ENCODE data around the gene TMEM131. TPM values are rescaled to one million over a fixed set of nuclear protein-coding genes. Genes with fewer than 3 reads are reported as not detected.

Gene TMEM131
- total and polyA plus RNA-seq, 7 donors, result 7.7 to 33.3 (median 20.1) TPM

DNA sequence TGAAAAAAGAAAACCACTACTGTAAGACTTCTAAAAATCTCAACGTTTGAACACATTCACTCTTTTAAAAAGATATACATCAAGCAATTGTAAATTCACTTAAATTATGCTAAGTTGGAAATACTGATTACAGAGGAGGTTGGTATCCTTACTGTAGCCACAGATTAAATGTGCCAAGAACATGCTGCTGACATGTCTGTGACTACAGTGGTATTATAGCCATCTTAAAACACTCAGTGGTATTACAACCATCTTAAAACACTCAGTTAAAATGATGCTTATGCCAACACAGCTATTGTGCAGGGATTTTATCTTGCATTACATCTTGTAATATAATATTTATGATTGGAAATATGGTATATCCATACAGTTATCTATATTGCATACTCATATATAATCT lies 50.0 kb downstream of the TMEM131 start:
- no peak overlapping the region for H3K4me3 ChIP-seq
- peak in 2 of 4 donors; percentile 54 to 70 for ATAC-seq
- DNase-seq, result no peak
- intact Hi-C loops (cut with DNase I), result no loop called here
- WGBS, 3 donors, result 13 to 24% (median 18%) methylated on average over 1 of the region's 1 CpG
- H3K27ac ChIP-seq, result no peak overlapping the region
- H3K36me3 ChIP-seq (ENCODE audit: insufficient read depth in 1 of 2, low read depth in 1 of 2), result no peaks in the 10 kb centered on the region
- H3K27me3 ChIP-seq (ENCODE audit: insufficient read depth in 3 of 3, low read length in 2 of 3), result no peaks in the 10 kb centered on the region
- peaks cover 26% of the 10 kb centered on the region for H3K4me1 ChIP-seq
- TF ChIP-seq, protein P1, sequence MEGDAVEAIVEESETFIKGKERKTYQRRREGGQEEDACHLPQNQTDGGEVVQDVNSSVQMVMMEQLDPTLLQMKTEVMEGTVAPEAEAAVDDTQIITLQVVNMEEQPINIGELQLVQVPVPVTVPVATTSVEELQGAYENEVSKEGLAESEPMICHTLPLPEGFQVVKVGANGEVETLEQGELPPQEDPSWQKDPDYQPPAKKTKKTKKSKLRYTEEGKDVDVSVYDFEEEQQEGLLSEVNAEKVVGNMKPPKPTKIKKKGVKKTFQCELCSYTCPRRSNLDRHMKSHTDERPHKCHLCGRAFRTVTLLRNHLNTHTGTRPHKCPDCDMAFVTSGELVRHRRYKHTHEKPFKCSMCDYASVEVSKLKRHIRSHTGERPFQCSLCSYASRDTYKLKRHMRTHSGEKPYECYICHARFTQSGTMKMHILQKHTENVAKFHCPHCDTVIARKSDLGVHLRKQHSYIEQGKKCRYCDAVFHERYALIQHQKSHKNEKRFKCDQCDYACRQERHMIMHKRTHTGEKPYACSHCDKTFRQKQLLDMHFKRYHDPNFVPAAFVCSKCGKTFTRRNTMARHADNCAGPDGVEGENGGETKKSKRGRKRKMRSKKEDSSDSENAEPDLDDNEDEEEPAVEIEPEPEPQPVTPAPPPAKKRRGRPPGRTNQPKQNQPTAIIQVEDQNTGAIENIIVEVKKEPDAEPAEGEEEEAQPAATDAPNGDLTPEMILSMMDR (IDR thresholded peaks at IDR 0.05), result no peak
- peaks cover 4% of the 10 kb centered on the region for H3K9me3 ChIP-seq

DNA sequence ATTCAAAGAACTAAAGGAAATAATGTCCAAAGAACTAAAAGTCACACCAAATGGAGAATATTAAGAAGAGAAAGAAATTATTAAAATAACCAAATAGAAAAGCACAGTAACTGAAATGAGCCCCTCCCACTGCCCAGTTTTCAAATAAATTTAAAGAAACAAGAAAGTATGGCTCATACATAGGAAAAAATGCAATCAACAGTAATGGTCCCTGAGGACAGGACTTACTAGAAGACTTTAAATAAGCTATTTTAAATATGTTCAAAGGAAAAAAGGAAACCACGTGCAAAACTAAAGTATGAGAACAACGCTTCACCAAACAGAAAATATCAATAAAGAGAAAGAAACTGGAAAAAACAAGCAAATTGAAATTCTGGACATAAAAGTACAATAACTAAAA lies 58.9 kb downstream of the TMEM131 start:
- WGBS, 3 donors, result 57 to 66% (median 58%) methylated on average over 2 of the region's 2 CpGs
- ATAC-seq, result no peak
- Histone ChIP-seq H3K36me3 (ENCODE audit: insufficient read depth in 1 of 2, low read depth in 1 of 2) (no peaks in the 10 kb centered on the region), H3K27me3 (ENCODE audit: insufficient read depth in 3 of 3, low read length in 2 of 3) (no peaks in the 10 kb centered on the region), H3K9me3 (peaks cover 4% of the 10 kb centered on the region), H3K4me1 (peaks cover 49% of the 10 kb centered on the region), H3K27ac (peak overlapping the region; percentile 73), H3K4me3 (no peak overlapping the region)
- no peak for DNase-seq
- intact Hi-C loops (cut with DNase I), result loop anchor here in 1 of 2 donors (5.0 to 10.0 kb wide), 2 partner anchors 45 to 228 kb away; no protein-coding TSS in a partner anchor
- TF ChIP-seq, protein P1 (IDR thresholded peaks at IDR 0.05), result no peak

GRCh38 chr2:97936199-97936598 lies 59.5 kb downstream of the TMEM131 start:
- intact Hi-C loops (cut with DNase I), result loop anchor here in 1 of 2 donors (5.0 to 10.0 kb wide), 2 partner anchors 46 to 229 kb away; no protein-coding TSS in a partner anchor
- ATAC-seq (peak; percentile 97 to 100 (median 99)), DNase-seq (peak in 1 of 2 donors; percentile 79)
- Histone ChIP-seq H3K27me3 (ENCODE audit: insufficient read depth in 3 of 3, low read length in 2 of 3) (no peaks in the 10 kb centered on the region), H3K4me3 (peak overlapping the region; percentile 13), H3K27ac (peak overlapping the region; percentile 73), H3K36me3 (ENCODE audit: insufficient read depth in 1 of 2, low read depth in 1 of 2) (no peaks in the 10 kb centered on the region), H3K9me3 (no peaks in the 10 kb centered on the region), H3K4me1 (peaks cover 56% of the 10 kb centered on the region)
- TF ChIP-seq, protein P1 (IDR thresholded peaks at IDR 0.05), result no peak
- 16 to 24% (median 22%) methylated on average over 5 of the region's 5 CpGs for WGBS, 3 donors

DNA sequence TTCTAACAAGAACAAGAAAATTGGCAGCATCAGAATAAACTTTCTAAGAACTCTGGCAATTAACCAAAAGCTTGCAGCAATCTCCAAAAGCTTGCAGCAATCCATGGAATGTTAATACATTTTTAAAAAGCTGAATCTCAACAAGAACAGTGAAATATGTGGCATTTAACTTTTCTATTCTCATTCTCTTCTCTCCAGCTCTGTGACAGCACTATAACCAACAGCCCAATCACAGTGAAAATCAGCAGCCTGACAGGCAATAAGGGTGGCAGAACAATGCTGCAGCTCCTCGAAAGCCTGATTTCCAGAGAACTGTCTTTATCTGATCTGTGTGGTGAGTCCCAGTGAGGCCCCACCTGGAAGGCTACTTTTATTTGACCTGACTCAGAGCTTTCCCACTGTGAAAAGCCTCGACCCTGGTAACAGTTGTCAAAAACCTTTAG lies 60.0 kb downstream of the TMEM131 start:
- 5 to 9% (median 7%) methylated on average over 2 of the region's 2 CpGs for WGBS, 3 donors
- TF ChIP-seq, protein P1 (IDR thresholded peaks at IDR 0.05), result no peak
- no peak for DNase-seq
- Histone ChIP-seq H3K4me3 (peak overlapping the region; percentile 13), H3K9me3 (no peaks in the 10 kb centered on the region), H3K4me1 (peaks cover 59% of the 10 kb centered on the region), H3K27ac (peak overlapping the region; percentile 73), H3K27me3 (ENCODE audit: insufficient read depth in 3 of 3, low read length in 2 of 3) (no peaks in the 10 kb centered on the region), H3K36me3 (ENCODE audit: insufficient read depth in 1 of 2, low read depth in 1 of 2) (no peaks in the 10 kb centered on the region)
- intact Hi-C loops (cut with DNase I), result loop anchor here in 1 of 2 donors (5.0 to 10.0 kb wide), 2 partner anchors 47 to 229 kb away; no protein-coding TSS in a partner anchor
- peak; percentile 23 to 38 (median 36) for ATAC-seq

All from psoas muscle (tissue), 8 donors.